CD4-positive, alpha-beta T cell treated with Interleukin-17A for 4 hours (primary cell): ENCODE measurements around the gene NTRK2.

Experiments used
- DNase-seq: peaks from one replicate; pipeline ENCODE4 v3.0.0-alpha.2; 2020; ENCODE audit warnings: mixed read lengths

The NTRK2 gene

GRCh38 chr9:84686068-84686467 is 16.5 kb downstream of the NTRK2 start:
- DNase-seq: no peak

GRCh38 chr9:84688956-84689355 is 19.4 kb downstream of the NTRK2 start:
- no peak for DNase-seq

- no peak for DNase-seq
These were observed 22.1 kb downstream of the NTRK2 start for GRCh38 chr9:84691634-84692033.

- DNase-seq: no peak
These were observed 24.7 kb downstream of the NTRK2 start for GRCh38 chr9:84694248-84694647.

GRCh38 chr9:84697042-84697441 is 27.5 kb downstream of the NTRK2 start:
- DNase-seq: no peak

GRCh38 chr9:84697509-84698114 is 28.1 kb downstream of the NTRK2 start:
- peak; percentile 32 for DNase-seq

GRCh38 chr9:84698323-84698722 is 28.8 kb downstream of the NTRK2 start:
- DNase-seq: no peak

- no peak for DNase-seq
These were observed 30.5 kb downstream of the NTRK2 start for GRCh38 chr9:84699984-84700383.

GRCh38 chr9:84701801-84702200 is 32.3 kb downstream of the NTRK2 start:
- no peak for DNase-seq

- DNase-seq: no peak
These were observed 32.9 kb downstream of the NTRK2 start for GRCh38 chr9:84702471-84702870.

GRCh38 chr9:84703793-84704192 is 34.3 kb downstream of the NTRK2 start:
- DNase-seq: no peak

- DNase-seq: no peak
These were observed 35.6 kb downstream of the NTRK2 start for GRCh38 chr9:84705128-84705527.

- DNase-seq: no peak
These were observed 38.9 kb downstream of the NTRK2 start for GRCh38 chr9:84708400-84708799.

- no peak for DNase-seq
These were observed 39.5 kb downstream of the NTRK2 start for GRCh38 chr9:84709056-84709455.

GRCh38 chr9:84710701-84711397 is 41.3 kb downstream of the NTRK2 start:
- DNase-seq: no peak

GRCh38 chr9:84711398-84711777 is 41.9 kb downstream of the NTRK2 start:
- DNase-seq: no peak

- DNase-seq: no peak
These were observed 42.4 kb downstream of the NTRK2 start for GRCh38 chr9:84711936-84712335.

GRCh38 chr9:84716217-84716616 is 46.7 kb downstream of the NTRK2 start:
- DNase-seq: no peak

- no peak for DNase-seq
These were observed 48.9 kb downstream of the NTRK2 start for GRCh38 chr9:84718476-84718875.

- no peak for DNase-seq
These were observed 53.0 kb downstream of the NTRK2 start for GRCh38 chr9:84722388-84722989.

GRCh38 chr9:84723426-84723825 is 53.9 kb downstream of the NTRK2 start:
- no peak for DNase-seq

- no peak for DNase-seq
These were observed 62.2 kb downstream of the NTRK2 start for GRCh38 chr9:84731696-84732095.

GRCh38 chr9:84736081-84736480 is 66.6 kb downstream of the NTRK2 start:
- DNase-seq: no peak

- no peak for DNase-seq
These were observed 67.0 kb downstream of the NTRK2 start for GRCh38 chr9:84736536-84736935.

- no peak for DNase-seq
These were observed 68.8 kb downstream of the NTRK2 start for GRCh38 chr9:84738353-84738752.
